Glutamatergic neuron (in vitro differentiated cells): Measurements from ENCODE around the gene MRPL4. TPM values are rescaled to one million over a fixed set of nuclear protein-coding genes. Genes with fewer than 3 reads are reported as not detected.

Experiments used
- DNase-seq: peaks from one replicate; pipeline ENCODE4 v3.0.0; 2022
- H3K27ac Mint-ChIP-seq: one replicate; pipeline ENCODE4 v1.8.0; 2020; ENCODE audit warnings: mild to moderate bottlenecking, mixed read lengths, inconsistent platforms; ENCODE audit not compliant: unreplicated experiment
- H3K27me3 Mint-ChIP-seq: one replicate; pipeline ENCODE4 v1.8.0; 2020; ENCODE audit warnings: mild to moderate bottlenecking, moderate library complexity, mixed read lengths, inconsistent platforms; ENCODE audit not compliant: unreplicated experiment
- H3K36me3 Mint-ChIP-seq: one replicate; pipeline ENCODE4 v1.8.0; 2020; ENCODE audit warnings: mild to moderate bottlenecking, mixed read lengths, inconsistent platforms; ENCODE audit not compliant: unreplicated experiment
- H3K4me1 Mint-ChIP-seq: one replicate; pipeline ENCODE4 v1.8.0; 2020; ENCODE audit warnings: mild to moderate bottlenecking, low read depth, mixed read lengths, inconsistent platforms; ENCODE audit not compliant: unreplicated experiment
- H3K4me3 Mint-ChIP-seq: one replicate; pipeline ENCODE4 v1.8.0; 2020; ENCODE audit warnings: mild to moderate bottlenecking, mixed read lengths, inconsistent platforms; ENCODE audit not compliant: unreplicated experiment
- H3K9me3 Mint-ChIP-seq: one replicate; pipeline ENCODE4 v1.8.0; 2020; ENCODE audit warnings: mild to moderate bottlenecking, moderate library complexity, mixed read lengths, inconsistent platforms; ENCODE audit not compliant: unreplicated experiment
- CTCF ChIP-seq: fragments of 200-600 bp; sonication (generic); IDR thresholded peaks from one replicate; pipeline ENCODE4 v1.5.0; 2021; ENCODE audit not compliant: partially characterized antibody, unreplicated experiment
- total RNA-seq: library from RNA; stranded (reverse); fragmentation: NEBNext Ultra II Directional; extraction: Animal tissue kit (Norgen Biotek cat#: 25700); gene quantifications from one replicate; pipeline ENCODE4 v1.2.1, GENCODE V29; 2021; ENCODE audit not compliant: unreplicated experiment

MRPL4 gene
- total RNA-seq, 1 donor from 2014 or later: 42.8 TPM

DNA sequence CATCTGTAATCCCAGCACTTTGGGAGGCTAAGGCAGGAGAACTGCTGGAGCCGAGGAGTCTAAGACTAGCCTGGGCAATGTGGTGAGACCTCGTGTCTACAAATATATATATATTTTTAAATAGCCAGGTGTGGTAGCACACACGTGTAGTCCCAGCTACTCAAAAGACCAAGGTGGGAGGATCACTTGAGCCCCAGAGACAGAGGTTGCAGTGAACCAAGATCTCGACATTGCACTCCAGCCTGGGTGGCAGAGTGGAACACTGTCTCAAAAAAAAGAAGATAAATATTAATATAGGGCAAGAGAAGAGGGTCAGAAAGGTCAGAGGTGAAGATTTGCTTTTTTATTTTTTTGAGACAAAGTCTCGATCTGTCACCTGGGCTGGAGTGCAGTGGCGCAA is 5.5 kb upstream of the MRPL4 start:
- Mint-ChIP-seq H3K27me3 (no peaks in the 10 kb centered on the region), H3K27ac (no peak overlapping the region), H3K36me3 (no peaks in the 10 kb centered on the region), H3K4me1 (no peaks in the 10 kb centered on the region), H3K9me3 (peaks cover under 1% of the 10 kb centered on the region), H3K4me3 (no peak overlapping the region)
- no peak for TF ChIP-seq CTCF
- DNase-seq: no peak

DNA sequence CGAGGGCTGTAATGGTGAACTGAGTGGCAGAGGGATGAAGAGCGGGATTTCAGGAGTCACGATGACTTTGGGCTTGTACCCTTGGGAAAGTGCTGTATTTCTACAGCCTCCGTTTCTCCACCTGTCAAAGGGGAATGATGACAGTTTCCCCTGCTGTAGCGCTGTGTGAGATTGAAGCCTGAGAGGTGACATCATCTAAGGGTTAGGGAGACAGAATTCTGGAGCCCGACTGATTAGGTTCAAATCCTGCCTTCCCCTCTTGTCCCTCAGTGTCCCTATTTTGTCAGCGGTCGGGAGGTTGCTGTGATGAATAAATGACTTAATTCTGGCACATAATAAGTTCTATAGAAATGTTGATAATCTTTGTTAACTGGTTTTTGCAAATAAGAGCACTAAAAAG is 693 bp downstream of the MRPL4 start:
- DNase-seq: no peak
- peaks cover 9% of the 10 kb centered on the region for H3K36me3 Mint-ChIP-seq
- H3K27me3 Mint-ChIP-seq: peaks cover 3% of the 10 kb centered on the region
- no peaks in the 10 kb centered on the region for H3K4me1 Mint-ChIP-seq
- peak overlapping the region; percentile 96 for H3K4me3 Mint-ChIP-seq
- no peak for TF ChIP-seq CTCF
- H3K9me3 Mint-ChIP-seq: peaks cover 5% of the 10 kb centered on the region
- H3K27ac Mint-ChIP-seq: peak overlapping the region; percentile 77

GRCh38 chr19:10254244-10254643 is 2.2 kb downstream of the MRPL4 start:
- Mint-ChIP-seq H3K27me3 (peaks cover 3% of the 10 kb centered on the region), H3K4me1 (no peaks in the 10 kb centered on the region), H3K4me3 (no peak overlapping the region), H3K27ac (no peak overlapping the region), H3K9me3 (peaks cover 5% of the 10 kb centered on the region), H3K36me3 (peaks cover 12% of the 10 kb centered on the region)
- no peak for DNase-seq
- TF ChIP-seq CTCF: no peak

- Mint-ChIP-seq H3K27ac (no peak overlapping the region), H3K4me1 (no peaks in the 10 kb centered on the region), H3K4me3 (no peak overlapping the region), H3K36me3 (peaks cover 12% of the 10 kb centered on the region), H3K27me3 (peaks cover 3% of the 10 kb centered on the region), H3K9me3 (peaks cover 5% of the 10 kb centered on the region)
- no peak for TF ChIP-seq CTCF
- no peak for DNase-seq
Measured at GRCh38 chr19:10255358-10255757, 3.3 kb downstream of the MRPL4 start.

GRCh38 chr19:10256551-10256950 is 4.5 kb downstream of the MRPL4 start:
- H3K27ac Mint-ChIP-seq: no peak overlapping the region
- no peaks in the 10 kb centered on the region for H3K4me1 Mint-ChIP-seq
- peaks cover 3% of the 10 kb centered on the region for H3K27me3 Mint-ChIP-seq
- no peak for TF ChIP-seq CTCF
- H3K9me3 Mint-ChIP-seq: peaks cover 3% of the 10 kb centered on the region
- H3K4me3 Mint-ChIP-seq: no peak overlapping the region
- peaks cover 12% of the 10 kb centered on the region for H3K36me3 Mint-ChIP-seq
- no peak for DNase-seq
